Smooth muscle cell (in vitro differentiated cells): ENCODE results near the gene SLC4A1. TPM values are rescaled to one million over a fixed set of nuclear protein-coding genes. Genes with fewer than 3 reads are reported as not detected.

Source experiments
- DNase-seq: peaks from one replicate; lab custom pipeline; 2025; ENCODE audit not compliant: unreplicated experiment; lab: John Stamatoyannopoulos, UW
- H2AFZ ChIP-seq: fragments of 200-600 bp; sonication (generic); 2 replicates; pipeline ENCODE4 v1.6.0; 2016; ENCODE audit warnings: antibody characterized with exemption, low read depth, mild to moderate bottlenecking
- H3F3A ChIP-seq: fragments of 200-600 bp; sonication (generic); 2 replicates; pipeline ENCODE4 v1.6.0; 2017; ENCODE audit warnings: antibody characterized with exemption, low read depth
- H3K27ac ChIP-seq: fragments of 200-600 bp; sonication (generic); 2 replicates; pipeline ENCODE4 v1.5.1; 2016; ENCODE audit warnings: low read depth, mild to moderate bottlenecking
- H3K27me3 ChIP-seq: fragments of 200-600 bp; sonication (generic); 2 replicates; pipeline ENCODE4 v1.6.1; 2016; ENCODE audit warnings: low read depth, mild to moderate bottlenecking
- H3K36me3 ChIP-seq: fragments of 200-600 bp; sonication (generic); 2 replicates; pipeline ENCODE4 v1.5.1; 2016; ENCODE audit warnings: low read depth
- H3K4me1 ChIP-seq: fragments of 200-600 bp; sonication (generic); 2 replicates; pipeline ENCODE4 v1.5.1; 2016; ENCODE audit warnings: low read depth
- H3K4me2 ChIP-seq: fragments of 200-600 bp; sonication (generic); 2 replicates; pipeline ENCODE4 v1.6.0; 2016; ENCODE audit warnings: mild to moderate bottlenecking
- H3K4me3 ChIP-seq: fragments of 200-600 bp; sonication (generic); 2 replicates; pipeline ENCODE4 v1.5.1; 2016; ENCODE audit warnings: mild to moderate bottlenecking
- H3K79me2 ChIP-seq: fragments of 200-600 bp; sonication (generic); 2 replicates; pipeline ENCODE4 v1.6.0; 2016; ENCODE audit warnings: low read depth, mild to moderate bottlenecking
- H3K9ac ChIP-seq: fragments of 200-600 bp; sonication (generic); 2 replicates; pipeline ENCODE4 v1.6.0; 2016; ENCODE audit warnings: low read depth
- H3K9me3 ChIP-seq: fragments of 200-600 bp; sonication (generic); replicated peaks from 2 replicates; pipeline ENCODE4 v1.5.1; 2016; ENCODE audit warnings: low read depth
- H4K20me1 ChIP-seq: fragments of 200-600 bp; sonication (generic); 2 replicates; pipeline ENCODE4 v1.6.0; 2016; ENCODE audit warnings: low read depth
- WGBS: methylation state at CpG from one replicate; pipeline ENCODE4 v1.1.7; 2016; ENCODE audit warnings: low lambda C conversion rate; 5-methylcytosine and 5-hydroxymethylcytosine counted together
- polyA plus RNA-seq: library from polyadenylated mRNA; unstranded; fragments of >200 nt; fragmentation: Nextera tagmentation; extraction: Ambion mirVana; gene quantifications from 2 replicates; pipeline ENCODE4 v1.2.1, GENCODE V29; 2016
- total RNA-seq: library from RNA; depleted of rRNA; stranded (reverse); fragments of >200 nt; gene quantifications from 2 replicates; pipeline ENCODE4 v1.2.3, GENCODE V29; 2014
- TF ChIP-seq, protein P1 (sequence below): fragments of 200-600 bp; sonication (generic); IDR thresholded peaks from 2 replicates; pipeline ENCODE4 v1.5.1; 2017; ENCODE audit warnings: borderline replicate concordance, mild to moderate bottlenecking, antibody characterized with exemption; ENCODE audit not compliant: insufficient read depth, poor library complexity, severe bottlenecking

SLC4A1 gene
- total and polyA plus RNA-seq, 2 experiments from 2014 or later = not detected

DNA sequence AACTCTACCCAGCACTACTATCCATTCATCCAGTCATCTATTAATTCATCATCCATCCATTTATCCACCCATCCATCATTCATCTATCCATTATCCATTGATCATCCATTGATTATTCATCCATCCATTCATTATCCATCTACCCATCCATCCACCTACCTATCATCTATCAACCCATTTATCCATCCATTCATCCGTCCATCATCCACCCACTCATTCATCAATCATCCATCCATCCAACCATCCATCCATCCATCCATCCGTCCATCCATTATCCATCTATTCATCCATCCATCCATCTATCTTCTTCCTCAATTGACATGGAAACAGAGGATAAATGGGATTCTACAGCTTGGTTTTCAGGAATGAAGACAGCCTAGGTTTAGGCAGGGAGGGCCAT is 12.0 kb downstream of the SLC4A1 start:
- H3K27ac ChIP-seq = no peak overlapping the region
- TF ChIP-seq, protein P1, sequence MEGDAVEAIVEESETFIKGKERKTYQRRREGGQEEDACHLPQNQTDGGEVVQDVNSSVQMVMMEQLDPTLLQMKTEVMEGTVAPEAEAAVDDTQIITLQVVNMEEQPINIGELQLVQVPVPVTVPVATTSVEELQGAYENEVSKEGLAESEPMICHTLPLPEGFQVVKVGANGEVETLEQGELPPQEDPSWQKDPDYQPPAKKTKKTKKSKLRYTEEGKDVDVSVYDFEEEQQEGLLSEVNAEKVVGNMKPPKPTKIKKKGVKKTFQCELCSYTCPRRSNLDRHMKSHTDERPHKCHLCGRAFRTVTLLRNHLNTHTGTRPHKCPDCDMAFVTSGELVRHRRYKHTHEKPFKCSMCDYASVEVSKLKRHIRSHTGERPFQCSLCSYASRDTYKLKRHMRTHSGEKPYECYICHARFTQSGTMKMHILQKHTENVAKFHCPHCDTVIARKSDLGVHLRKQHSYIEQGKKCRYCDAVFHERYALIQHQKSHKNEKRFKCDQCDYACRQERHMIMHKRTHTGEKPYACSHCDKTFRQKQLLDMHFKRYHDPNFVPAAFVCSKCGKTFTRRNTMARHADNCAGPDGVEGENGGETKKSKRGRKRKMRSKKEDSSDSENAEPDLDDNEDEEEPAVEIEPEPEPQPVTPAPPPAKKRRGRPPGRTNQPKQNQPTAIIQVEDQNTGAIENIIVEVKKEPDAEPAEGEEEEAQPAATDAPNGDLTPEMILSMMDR = no peak
- H4K20me1 ChIP-seq = no peaks in the 10 kb centered on the region
- no peak overlapping the region for H3K9ac ChIP-seq
- WGBS = 86% methylated on average over 2 of the region's 2 CpGs
- H2AFZ ChIP-seq = no peak overlapping the region
- no peaks in the 10 kb centered on the region for H3K9me3 ChIP-seq
- H3K27me3 ChIP-seq = no peaks in the 10 kb centered on the region
- H3F3A ChIP-seq = no peaks in the 10 kb centered on the region
- no peaks in the 10 kb centered on the region for H3K36me3 ChIP-seq
- H3K79me2 ChIP-seq = no peaks in the 10 kb centered on the region
- no peaks in the 10 kb centered on the region for H3K4me1 ChIP-seq
- DNase-seq = no peak
- no peak overlapping the region for H3K4me2 ChIP-seq
- H3K4me3 ChIP-seq = no peak overlapping the region

GRCh38 chr17:44254361-44255095 is 13.4 kb downstream of the SLC4A1 start:
- no peak for DNase-seq
- H2AFZ ChIP-seq = no peak overlapping the region
- no peaks in the 10 kb centered on the region for H3K27me3 ChIP-seq
- H3K27ac ChIP-seq = no peak overlapping the region
- WGBS = 81% methylated on average over 10 of the region's 10 CpGs
- H3K4me3 ChIP-seq = no peak overlapping the region
- no peaks in the 10 kb centered on the region for H3K9me3 ChIP-seq
- H3K4me1 ChIP-seq = no peaks in the 10 kb centered on the region
- no peak overlapping the region for H3K9ac ChIP-seq
- H3K79me2 ChIP-seq = no peaks in the 10 kb centered on the region
- H3K4me2 ChIP-seq = no peak overlapping the region
- no peaks in the 10 kb centered on the region for H4K20me1 ChIP-seq
- no peaks in the 10 kb centered on the region for H3K36me3 ChIP-seq
- no peaks in the 10 kb centered on the region for H3F3A ChIP-seq
- TF ChIP-seq, protein P1 = no peak

- Histone ChIP-seq H3K27me3 (no peaks in the 10 kb centered on the region), H3K36me3 (no peaks in the 10 kb centered on the region), H3K4me1 (no peaks in the 10 kb centered on the region), H3K4me3 (no peak overlapping the region), H2AFZ (no peak overlapping the region), H3F3A (no peaks in the 10 kb centered on the region), H3K79me2 (no peaks in the 10 kb centered on the region), H3K9me3 (no peaks in the 10 kb centered on the region), H3K9ac (no peak overlapping the region), H3K4me2 (no peak overlapping the region), H3K27ac (no peak overlapping the region), H4K20me1 (no peaks in the 10 kb centered on the region)
- TF ChIP-seq, protein P1 = no peak
- 91% methylated on average over 10 of the region's 14 CpGs for WGBS
- no peak for DNase-seq
Measured at GRCh38 chr17:44253006-44253405, 14.9 kb downstream of the SLC4A1 start.

DNA sequence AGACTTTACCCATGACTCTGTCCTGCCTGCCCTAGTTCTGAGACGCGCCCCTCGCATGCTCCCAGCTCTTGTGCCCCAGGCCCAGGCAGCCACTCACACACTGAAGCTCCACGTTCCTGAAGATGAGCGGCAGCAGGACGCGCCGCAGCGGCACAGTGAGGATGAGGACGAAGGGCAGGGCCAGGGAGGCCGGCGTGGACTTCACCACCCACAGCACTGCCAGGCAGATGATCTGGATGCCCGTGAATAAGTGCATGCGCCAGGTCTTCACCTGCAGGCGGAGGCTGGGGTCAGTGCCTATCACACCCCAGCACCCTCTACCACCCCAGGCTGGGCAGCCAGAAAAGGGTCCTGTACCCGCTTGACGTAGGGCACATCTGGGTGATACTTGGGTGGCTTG is 16.9 kb downstream of the SLC4A1 start:
- no peaks in the 10 kb centered on the region for H3K79me2 ChIP-seq
- H3F3A ChIP-seq = no peaks in the 10 kb centered on the region
- TF ChIP-seq, protein P1 = no peak
- H2AFZ ChIP-seq = no peak overlapping the region
- H3K27me3 ChIP-seq = no peaks in the 10 kb centered on the region
- H3K4me1 ChIP-seq = peaks cover 4% of the 10 kb centered on the region
- no peaks in the 10 kb centered on the region for H4K20me1 ChIP-seq
- no peak overlapping the region for H3K27ac ChIP-seq
- no peaks in the 10 kb centered on the region for H3K9me3 ChIP-seq
- H3K4me2 ChIP-seq = no peak overlapping the region
- 97% methylated on average over 17 of the region's 17 CpGs for WGBS
- H3K36me3 ChIP-seq = no peaks in the 10 kb centered on the region
- no peak overlapping the region for H3K4me3 ChIP-seq
- H3K9ac ChIP-seq = no peak overlapping the region
- no peak for DNase-seq
